ENCODE data around the gene HECW1.

DNA sequence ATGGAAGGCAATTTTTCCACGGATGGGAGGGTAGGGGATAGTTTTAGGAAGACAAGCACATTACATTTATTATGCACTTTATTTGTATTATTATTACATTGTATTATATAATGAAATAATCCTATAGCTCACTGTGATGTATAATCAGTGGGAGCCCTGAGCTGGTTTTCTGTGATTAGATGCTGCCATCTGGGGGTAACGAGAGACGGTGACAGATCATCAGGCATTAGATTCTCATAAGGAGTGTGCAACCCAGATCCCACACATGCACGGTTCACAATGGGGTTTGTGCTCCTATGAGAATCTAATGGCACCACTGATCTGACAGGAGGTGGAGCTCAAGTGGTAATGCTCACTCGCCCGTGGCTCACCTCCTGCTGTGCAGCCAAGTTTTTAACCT is 366.6 kb downstream of the HECW1 start:
- TF ChIP-seq CTCF (IDR thresholded peaks at IDR 0.05) (no peak), POLR2A (IDR thresholded peaks at IDR 0.05) (no peak)
